Right renal pelvis (tissue), 4 donors: ENCODE measurements around the gene SLC6A18. TPM values are rescaled to one million over a fixed set of nuclear protein-coding genes. Genes with fewer than 3 reads are reported as not detected.

ENCODE experiments used
- DNase-seq, 4 donors: peaks; one replicate each; pipeline ENCODE4 v3.0.0-alpha.2; 2013; ENCODE audit warnings: low read depth in 4 of 4, low spot score in 3 of 4, missing footprints in 1 of 4
- polyA plus RNA-seq, 4 donors: library from polyadenylated mRNA; unstranded; fragments of 120-200 nt; gene quantifications; one replicate each; pipeline ENCODE4 v1.2.1, GENCODE V29; 2013; ENCODE audit not compliant: insufficient read length in 4 of 4

The SLC6A18 gene
- polyA plus RNA-seq, 4 donors, result 0.24 to 3.9 (median 1.6) TPM

GRCh38 chr5:1186351-1187233, 38.6 kb upstream of the SLC6A18 start:
- DNase-seq, result no peak

GRCh38 chr5:1187234-1187949, 37.8 kb upstream of the SLC6A18 start:
- no peak for DNase-seq

- no peak for DNase-seq
Measured at GRCh38 chr5:1187950-1188334, 37.2 kb upstream of the SLC6A18 start.

GRCh38 chr5:1188464-1188863, 36.7 kb upstream of the SLC6A18 start:
- no peak for DNase-seq

- DNase-seq, result no peak
Measured at GRCh38 chr5:1189269-1189668, 35.9 kb upstream of the SLC6A18 start.

GRCh38 chr5:1190278-1190677, 34.9 kb upstream of the SLC6A18 start:
- DNase-seq, result no peak

GRCh38 chr5:1190837-1191239, 34.3 kb upstream of the SLC6A18 start:
- DNase-seq, result peak in 2 of 4 donors; percentile 52 to 62

- DNase-seq, result no peak
Measured at GRCh38 chr5:1192971-1193590, 32.1 kb upstream of the SLC6A18 start.

- DNase-seq, result no peak
Measured at GRCh38 chr5:1193591-1193985, 31.6 kb upstream of the SLC6A18 start.

GRCh38 chr5:1194378-1194777, 30.8 kb upstream of the SLC6A18 start:
- DNase-seq, result no peak

- no peak for DNase-seq
Measured at GRCh38 chr5:1195439-1195838, 29.7 kb upstream of the SLC6A18 start.

- no peak for DNase-seq
Measured at GRCh38 chr5:1195916-1196315, 29.3 kb upstream of the SLC6A18 start.

- no peak for DNase-seq
Measured at GRCh38 chr5:1196562-1196961, 28.6 kb upstream of the SLC6A18 start.

GRCh38 chr5:1197876-1198666, 27.1 kb upstream of the SLC6A18 start:
- DNase-seq, result no peak

GRCh38 chr5:1199340-1199648, 25.9 kb upstream of the SLC6A18 start:
- no peak for DNase-seq

- no peak for DNase-seq
Measured at GRCh38 chr5:1199649-1200494, 25.3 kb upstream of the SLC6A18 start.

GRCh38 chr5:1200495-1201326, 24.5 kb upstream of the SLC6A18 start:
- DNase-seq, result no peak

GRCh38 chr5:1201327-1202025, 23.7 kb upstream of the SLC6A18 start, which contains the start of gene SLC6A19:
SLC6A19 (plus strand) TSS chr5:1201595; CDS start chr5:1201651, 56 bp downstream.
- DNase-seq, result no peak
